ENCODE measurements around the gene AHNAK. TPM values are rescaled to one million over a fixed set of nuclear protein-coding genes. Genes with fewer than 3 reads are reported as not detected.
"Not testable (repeated sequence)": the region's sequence is repeated elsewhere in the genome, so short reads cannot be mapped to it uniquely, and the experiment has no call there.

The AHNAK gene
- total RNA-seq, 4 donors from 2014 or later = 1,278 to 2,374 (median 1,866) TPM

DNA sequence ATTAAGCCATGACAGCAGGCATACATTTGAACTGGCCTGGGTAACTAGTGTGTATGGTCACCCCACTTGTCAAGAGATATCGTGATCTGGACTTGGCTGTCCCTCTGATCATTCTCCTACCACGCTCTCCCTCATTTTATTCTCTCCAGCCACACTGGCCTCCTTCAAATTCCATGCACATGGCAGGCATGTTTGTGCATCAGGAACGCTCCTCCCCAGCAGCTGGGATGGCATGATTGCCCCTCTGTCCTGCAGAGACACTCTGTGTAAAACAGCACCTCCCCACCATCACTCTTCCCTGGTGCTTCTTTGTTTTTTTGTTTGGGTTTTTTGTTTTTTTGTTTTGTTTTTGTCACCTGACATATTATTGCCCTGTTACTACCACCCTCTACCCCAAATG lies 159.2 kb downstream of the AHNAK start:
- TF ChIP-seq EP300 (IDR thresholded peaks at IDR 0.05) (no peak), POLR2AphosphoS5 (IDR thresholded peaks at IDR 0.05) (no peak), POLR2A (IDR thresholded peaks at IDR 0.05; ENCODE audit: low read depth) (no peak)
- TF ChIP-seq, protein P1, sequence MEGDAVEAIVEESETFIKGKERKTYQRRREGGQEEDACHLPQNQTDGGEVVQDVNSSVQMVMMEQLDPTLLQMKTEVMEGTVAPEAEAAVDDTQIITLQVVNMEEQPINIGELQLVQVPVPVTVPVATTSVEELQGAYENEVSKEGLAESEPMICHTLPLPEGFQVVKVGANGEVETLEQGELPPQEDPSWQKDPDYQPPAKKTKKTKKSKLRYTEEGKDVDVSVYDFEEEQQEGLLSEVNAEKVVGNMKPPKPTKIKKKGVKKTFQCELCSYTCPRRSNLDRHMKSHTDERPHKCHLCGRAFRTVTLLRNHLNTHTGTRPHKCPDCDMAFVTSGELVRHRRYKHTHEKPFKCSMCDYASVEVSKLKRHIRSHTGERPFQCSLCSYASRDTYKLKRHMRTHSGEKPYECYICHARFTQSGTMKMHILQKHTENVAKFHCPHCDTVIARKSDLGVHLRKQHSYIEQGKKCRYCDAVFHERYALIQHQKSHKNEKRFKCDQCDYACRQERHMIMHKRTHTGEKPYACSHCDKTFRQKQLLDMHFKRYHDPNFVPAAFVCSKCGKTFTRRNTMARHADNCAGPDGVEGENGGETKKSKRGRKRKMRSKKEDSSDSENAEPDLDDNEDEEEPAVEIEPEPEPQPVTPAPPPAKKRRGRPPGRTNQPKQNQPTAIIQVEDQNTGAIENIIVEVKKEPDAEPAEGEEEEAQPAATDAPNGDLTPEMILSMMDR (IDR thresholded peaks at IDR 0.05) = no peak
- Histone ChIP-seq H3K27ac (replicated peaks in 1 of 4) (no peak overlapping the region), H3K4me1 (no peaks in the 10 kb centered on the region), H3K4me3 (no peak overlapping the region), H3K27me3 (no peaks in the 10 kb centered on the region), H3K9me3 (no peaks in the 10 kb centered on the region), H3K36me3 (no peaks in the 10 kb centered on the region)
- WGBS = 95% methylated on average over 3 of the region's 3 CpGs
- intact Hi-C loops (cut with DNase I) = loop anchor here (10.0 kb wide), 1 partner anchor 477 kb away; no protein-coding TSS in a partner anchor
- no peak for DNase-seq (ENCODE audit: extremely low spot score)

GRCh38 chr11:62386083-62386482 lies 160.5 kb downstream of the AHNAK start:
- H3K27me3 ChIP-seq; H3K27ac ChIP-seq (replicated peaks in 1 of 4); H3K4me3 ChIP-seq; H3K9me3 ChIP-seq; H3K36me3 ChIP-seq; DNase-seq (ENCODE audit: extremely low spot score); H3K4me1 ChIP-seq: not testable (repeated sequence)
- intact Hi-C loops (cut with DNase I) = loop anchor here (10.0 kb wide), 1 partner anchor 479 kb away; no protein-coding TSS in a partner anchor
- WGBS = 92% methylated on average over 3 of the region's 3 CpGs

DNA sequence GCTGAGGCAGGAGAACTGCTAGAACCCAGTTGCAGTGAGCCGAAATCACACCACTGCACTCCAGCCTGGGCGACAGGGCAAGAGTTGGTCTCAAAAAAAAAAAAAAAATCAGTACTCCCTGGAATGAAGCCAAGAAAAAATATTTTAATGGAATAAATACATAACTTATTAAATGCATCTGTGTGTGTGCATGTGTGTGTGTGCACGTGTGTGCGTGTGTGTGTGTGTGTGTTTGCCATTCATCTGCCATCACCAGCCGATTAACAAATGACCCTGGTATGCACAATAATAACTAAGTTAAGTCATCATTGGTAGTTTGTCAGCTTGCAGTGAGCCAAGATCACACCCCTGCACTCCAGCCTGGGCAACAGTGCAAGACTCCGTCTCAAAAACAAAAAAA lies 162.8 kb downstream of the AHNAK start:
- Histone ChIP-seq H3K4me1 (peaks cover 6 to 11% (median 7%) of the 10 kb centered on the region in 4 donors), H3K4me3 (no peak overlapping the region), H3K9me3 (no peaks in the 10 kb centered on the region), H3K27me3 (no peaks in the 10 kb centered on the region), H3K27ac (replicated peaks in 1 of 4) (no peak overlapping the region), H3K36me3 (no peaks in the 10 kb centered on the region)
- intact Hi-C loops (cut with DNase I) = loop anchor here (5.0 to 10.0 kb wide), 2 partner anchors 313 to 481 kb away; no protein-coding TSS in a partner anchor
- 63% methylated on average over 6 of the region's 6 CpGs for WGBS
- no peak for DNase-seq (ENCODE audit: extremely low spot score)
- TF ChIP-seq POLR2AphosphoS5 (IDR thresholded peaks at IDR 0.05) (no peak), EP300 (IDR thresholded peaks at IDR 0.05) (no peak), POLR2A (IDR thresholded peaks at IDR 0.05; ENCODE audit: low read depth) (no peak)
- TF ChIP-seq, protein P1 (IDR thresholded peaks at IDR 0.05) = no peak

Small RNA genes within 50 kb of the gene (small RNA-seq; reads per million reads assigned to genes)
- 0 reads per million in 3 donors for gene EEF1G
- gene MIR6747 = 0 reads per million in 3 donors

Other genes with a start within 250 kb of the AHNAK start
- gene SCGB1D4, start 247.7 kb downstream of the AHNAK start, total RNA-seq = not detected
- 10 to 100 TPM in 1 of 4 donors, 1 to 10 TPM in 3; 2.1 to 11.6 (median 6.7) TPM for gene ASRGL1, start 209.4 kb downstream of the AHNAK start, total RNA-seq
- 1 to 10 TPM in 1 of 4 donors, not detected in 3; 3.0 TPM for gene SCGB1A1, start 127.8 kb downstream of the AHNAK start, total RNA-seq
- 1,000 to 10,000 TPM; 1,068 to 1,537 (median 1,375) TPM for gene EEF1G, start 27.1 kb upstream of the AHNAK start, total RNA-seq
- gene TUT1, start 44.7 kb upstream of the AHNAK start, total RNA-seq = 1 to 10 TPM; 4.2 to 8.0 (median 6.0) TPM
- 10 to 100 TPM; 60.2 to 91.4 (median 88.3) TPM for gene MTA2, start 55.1 kb upstream of the AHNAK start, total RNA-seq
- 10 to 100 TPM; 27.0 to 33.6 (median 29.0) TPM for gene EML3, start 66.0 kb upstream of the AHNAK start, total RNA-seq
- 10 to 100 TPM in 2 of 4 donors, 1 to 10 TPM in 2; 3.7 to 11.9 (median 10.1) TPM for gene ROM1, start 66.5 kb upstream of the AHNAK start, total RNA-seq
- gene B3GAT3, start 75.2 kb upstream of the AHNAK start, total RNA-seq = 10 to 100 TPM; 20.3 to 33.3 (median 22.1) TPM
- gene GANAB, start 99.8 kb upstream of the AHNAK start, total RNA-seq = 100 to 1,000 TPM in 2 of 4 donors, 10 to 100 TPM in 2; 77.7 to 129 (median 111) TPM
- gene INTS5, start 106.5 kb upstream of the AHNAK start, total RNA-seq = 10 to 100 TPM in 3 of 4 donors, 1 to 10 TPM in 1; 9.6 to 22.7 (median 21.7) TPM
- gene C11orf98, start 118.4 kb upstream of the AHNAK start, total RNA-seq = 10 to 100 TPM; 23.7 to 38.0 (median 33.0) TPM
- gene CSKMT, start 118.5 kb upstream of the AHNAK start, total RNA-seq = 1 to 10 TPM; 2.9 to 4.9 (median 3.1) TPM
- 1 to 10 TPM; 6.3 to 7.5 (median 7.1) TPM for gene UQCC3, start 124.9 kb upstream of the AHNAK start, total RNA-seq
- gene LBHD1, start 125.5 kb upstream of the AHNAK start, total RNA-seq = 1 to 10 TPM; 1.6 to 2.5 (median 1.7) TPM
- 100 to 1,000 TPM; 192 to 277 (median 234) TPM for gene UBXN1, start 132.3 kb upstream of the AHNAK start, total RNA-seq
- gene LRRN4CL, start 142.7 kb upstream of the AHNAK start, total RNA-seq = 10 to 100 TPM; 29.9 to 48.2 (median 39.2) TPM
- 10 to 100 TPM; 25.3 to 58.1 (median 39.2) TPM for gene BSCL2, start 160.6 kb upstream of the AHNAK start, total RNA-seq
- gene GNG3, start 160.9 kb upstream of the AHNAK start, total RNA-seq = 1 to 10 TPM in 2 of 4 donors, under 1 TPM in 2; 0.65 to 1.5 (median 1.0) TPM
- gene HNRNPUL2, start 180.7 kb upstream of the AHNAK start, total RNA-seq = 10 to 100 TPM; 19.5 to 45.0 (median 36.7) TPM
- gene TTC9C, start 181.7 kb upstream of the AHNAK start, total RNA-seq = 10 to 100 TPM; 12.9 to 22.9 (median 18.2) TPM
- gene ZBTB3, start 207.4 kb upstream of the AHNAK start, total RNA-seq = 10 to 100 TPM in 1 of 4 donors, 1 to 10 TPM in 3; 6.2 to 12.3 (median 9.1) TPM
- gene POLR2G, start 214.8 kb upstream of the AHNAK start, total RNA-seq = 10 to 100 TPM; 41.1 to 48.2 (median 44.4) TPM
- 10 to 100 TPM; 12.0 to 27.2 (median 14.6) TPM for gene TAF6L, start 224.6 kb upstream of the AHNAK start, total RNA-seq
- gene TMEM179B, start 240.6 kb upstream of the AHNAK start, total RNA-seq = 10 to 100 TPM; 33.2 to 50.8 (median 44.8) TPM
- gene TMEM223, start 245.2 kb upstream of the AHNAK start, total RNA-seq = 10 to 100 TPM; 13.7 to 17.9 (median 15.8) TPM

All from esophagus muscularis mucosa (tissue), 4 donors.